Cardiac muscle cell (in vitro differentiated cells and primary cell): ENCODE measurements around the gene GUCY1A1. TPM values are rescaled to one million over a fixed set of nuclear protein-coding genes. Genes with fewer than 3 reads are reported as not detected.
A peak's percentile ranks its signal among the peaks of the same experiment; 100 is the strongest.

Source experiments
- DNase-seq, 2 donors: peaks; one replicate each; pipeline versions ENCODE4 v3.0.0 to v3.0.0-alpha.2; 2010 to 2017; ENCODE audit warnings: low read depth in 1 of 2, low spot score in 1 of 2
- H3K27ac ChIP-seq: fragments of 200-600 bp; sonication (generic); 2 replicates; pipeline ENCODE4 v1.5.1; 2016
- H3K27me3 ChIP-seq: fragments of 200-600 bp; sonication (generic); 2 replicates; pipeline ENCODE4 v1.6.0; 2016; ENCODE audit warnings: control low read depth
- H3K36me3 ChIP-seq: fragments of 200-600 bp; sonication (generic); 2 replicates; pipeline ENCODE4 v1.5.1; 2016; ENCODE audit warnings: control low read depth
- H3K4me1 ChIP-seq: fragments of 200-600 bp; sonication (generic); 2 replicates; pipeline ENCODE4 v1.8.1; 2017; ENCODE audit warnings: low read depth, mild to moderate bottlenecking, mixed run types
- H3K4me3 ChIP-seq: fragments of 200-600 bp; sonication (generic); 2 replicates; pipeline ENCODE4 v1.5.1; 2016; ENCODE audit warnings: mild to moderate bottlenecking
- H3K9me3 ChIP-seq: fragments of 200-600 bp; sonication (generic); 2 replicates; pipeline ENCODE4 v1.5.1; 2017; ENCODE audit warnings: low read depth, mild to moderate bottlenecking, control low read depth
- polyA plus RNA-seq: library from polyadenylated mRNA; unstranded; fragments of >200 nt; fragmentation: Nextera tagmentation; extraction: Ambion mirVana; gene quantifications from 2 replicates; pipeline ENCODE4 v1.2.1, GENCODE V29; 2016
- total RNA-seq: library from RNA; depleted of rRNA; stranded (reverse); fragments of >200 nt; gene quantifications from 2 replicates; pipeline ENCODE4 v1.2.3, GENCODE V29; 2016
- TF ChIP-seq, protein P1 (sequence below): IDR thresholded peaks from 2 replicates; pipeline ENCODE4 v1.5.1; 2012; ENCODE audit warnings: low read depth, mild to moderate bottlenecking, low read length

The GUCY1A1 gene
- total and polyA plus RNA-seq, 2 experiments from 2014 or later: 92.9 to 123 TPM

DNA sequence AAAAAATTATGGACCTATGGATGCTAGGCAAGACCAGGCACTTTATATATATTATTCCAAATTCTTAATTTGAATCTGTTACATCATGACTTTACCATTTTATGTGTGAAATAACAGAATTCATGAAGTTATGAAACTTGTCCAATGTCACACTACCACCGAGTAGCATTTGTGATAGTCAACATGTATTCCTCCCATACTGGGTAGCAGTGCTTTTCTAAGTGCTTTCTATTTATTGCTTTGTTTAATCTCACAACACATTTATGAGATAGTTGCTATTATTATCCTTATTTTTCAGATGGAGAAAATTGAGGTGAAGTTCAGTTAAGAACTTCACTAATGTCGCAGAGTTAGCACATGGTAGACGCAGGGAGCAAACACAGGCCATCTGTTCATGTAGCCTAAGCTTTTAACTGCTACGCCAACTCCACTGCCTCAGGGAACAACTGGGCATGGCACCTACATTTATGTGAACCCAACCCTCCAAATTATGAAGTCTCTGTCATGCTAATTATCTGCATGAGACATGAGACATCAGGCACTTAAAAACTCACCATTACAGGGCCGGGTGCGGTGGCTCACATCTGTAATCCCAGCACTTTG is 20.8 kb downstream of the GUCY1A1 start:
- DNase-seq: no peak
- Histone ChIP-seq H3K27me3 (no peaks in the 10 kb centered on the region), H3K9me3 (no peaks in the 10 kb centered on the region), H3K4me1 (peaks cover 25% of the 10 kb centered on the region), H3K4me3 (no peak overlapping the region), H3K27ac (no peak overlapping the region), H3K36me3 (no peaks in the 10 kb centered on the region)
- TF ChIP-seq, protein P1, sequence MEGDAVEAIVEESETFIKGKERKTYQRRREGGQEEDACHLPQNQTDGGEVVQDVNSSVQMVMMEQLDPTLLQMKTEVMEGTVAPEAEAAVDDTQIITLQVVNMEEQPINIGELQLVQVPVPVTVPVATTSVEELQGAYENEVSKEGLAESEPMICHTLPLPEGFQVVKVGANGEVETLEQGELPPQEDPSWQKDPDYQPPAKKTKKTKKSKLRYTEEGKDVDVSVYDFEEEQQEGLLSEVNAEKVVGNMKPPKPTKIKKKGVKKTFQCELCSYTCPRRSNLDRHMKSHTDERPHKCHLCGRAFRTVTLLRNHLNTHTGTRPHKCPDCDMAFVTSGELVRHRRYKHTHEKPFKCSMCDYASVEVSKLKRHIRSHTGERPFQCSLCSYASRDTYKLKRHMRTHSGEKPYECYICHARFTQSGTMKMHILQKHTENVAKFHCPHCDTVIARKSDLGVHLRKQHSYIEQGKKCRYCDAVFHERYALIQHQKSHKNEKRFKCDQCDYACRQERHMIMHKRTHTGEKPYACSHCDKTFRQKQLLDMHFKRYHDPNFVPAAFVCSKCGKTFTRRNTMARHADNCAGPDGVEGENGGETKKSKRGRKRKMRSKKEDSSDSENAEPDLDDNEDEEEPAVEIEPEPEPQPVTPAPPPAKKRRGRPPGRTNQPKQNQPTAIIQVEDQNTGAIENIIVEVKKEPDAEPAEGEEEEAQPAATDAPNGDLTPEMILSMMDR: no peak

DNA sequence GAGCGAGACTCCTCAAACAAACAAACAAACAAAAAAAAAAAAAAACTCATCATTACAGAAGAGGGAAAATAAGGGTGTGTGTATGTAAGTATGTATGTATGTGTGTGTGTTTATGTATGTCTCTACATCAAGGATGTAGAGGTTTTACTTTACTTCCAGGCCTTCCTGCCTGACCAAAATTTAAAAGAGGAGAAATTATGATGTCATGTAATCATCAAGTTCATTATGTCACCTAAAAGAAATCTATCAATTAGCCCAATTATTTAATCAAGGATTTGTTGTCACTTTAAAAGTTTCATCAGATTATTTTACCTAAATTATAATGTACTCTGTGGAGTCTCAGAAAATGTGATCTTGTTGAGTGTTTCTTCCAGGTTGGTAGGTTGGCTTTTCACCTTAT is 21.6 kb downstream of the GUCY1A1 start:
- no peaks in the 10 kb centered on the region for H3K9me3 ChIP-seq
- no peak overlapping the region for H3K4me3 ChIP-seq
- no peaks in the 10 kb centered on the region for H3K36me3 ChIP-seq
- no peak for DNase-seq
- peaks cover 21% of the 10 kb centered on the region for H3K4me1 ChIP-seq
- H3K27ac ChIP-seq: no peak overlapping the region
- H3K27me3 ChIP-seq: no peaks in the 10 kb centered on the region
- TF ChIP-seq, protein P1: no peak

DNA sequence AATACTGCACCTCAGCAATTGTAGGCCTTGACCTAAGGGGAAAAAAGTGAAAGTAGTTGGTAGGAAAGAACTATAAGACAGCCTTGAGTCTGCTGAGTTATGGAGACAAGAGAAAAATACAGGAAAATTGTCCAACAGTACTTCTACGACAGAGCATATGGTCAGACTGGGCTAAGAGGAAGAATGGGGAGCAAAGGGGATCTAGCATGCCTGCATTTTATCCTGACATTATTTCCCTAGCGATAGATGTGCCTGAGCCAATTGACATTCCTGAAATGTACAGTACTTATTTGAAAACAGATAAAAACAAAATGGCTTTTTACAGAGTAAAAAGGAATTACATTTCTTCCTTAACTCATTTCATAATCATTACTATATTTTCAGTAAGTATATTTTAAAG is 22.2 kb downstream of the GUCY1A1 start:
- Histone ChIP-seq H3K4me3 (no peak overlapping the region), H3K36me3 (no peaks in the 10 kb centered on the region), H3K27me3 (no peaks in the 10 kb centered on the region), H3K4me1 (peaks cover 24% of the 10 kb centered on the region), H3K27ac (no peak overlapping the region), H3K9me3 (no peaks in the 10 kb centered on the region)
- DNase-seq: peak in 1 of 2 donors; percentile 14
- TF ChIP-seq, protein P1: no peak

DNA sequence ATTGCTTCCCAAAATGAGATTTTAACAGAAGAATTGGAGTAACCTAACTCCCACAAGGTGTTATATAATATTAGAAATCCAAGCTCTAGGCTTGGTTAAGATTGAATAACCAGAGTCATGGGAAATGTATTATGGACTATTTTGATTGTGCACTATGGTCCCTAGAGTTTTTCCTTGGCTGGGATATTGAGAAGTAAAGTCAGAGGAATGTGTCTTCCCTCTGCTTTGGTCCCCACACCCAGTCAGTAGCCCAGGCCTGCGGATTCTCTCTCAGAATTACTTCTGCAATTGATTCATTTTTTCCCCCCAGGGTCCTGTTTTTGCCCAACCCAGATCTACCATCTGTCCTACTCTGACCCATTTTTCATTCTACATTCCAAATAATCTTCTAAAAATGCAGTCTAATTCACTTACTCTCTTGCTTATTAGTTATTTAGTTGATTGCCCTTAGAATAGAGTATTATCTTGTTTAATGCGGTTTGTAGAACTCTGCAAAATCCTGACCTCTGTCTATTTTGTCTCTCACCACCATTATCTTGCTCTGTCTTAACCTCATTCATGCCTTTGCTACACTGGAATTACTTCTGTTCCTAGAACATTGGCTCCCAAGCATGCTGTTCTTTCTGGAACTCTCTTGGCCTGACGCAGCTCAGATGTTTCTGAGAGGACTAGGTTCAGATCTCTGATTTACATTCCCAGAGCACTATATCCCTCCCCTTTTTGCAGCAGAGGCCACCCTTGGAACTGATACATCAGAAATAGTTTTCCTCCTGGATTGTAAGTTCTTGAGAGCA is 23.6 kb downstream of the GUCY1A1 start:
- peak overlapping the region; percentile 61 for H3K27ac ChIP-seq
- H3K36me3 ChIP-seq: no peaks in the 10 kb centered on the region
- TF ChIP-seq, protein P1: no peak
- no peak for DNase-seq
- peaks cover 38% of the 10 kb centered on the region for H3K4me1 ChIP-seq
- H3K4me3 ChIP-seq: no peak overlapping the region
- no peaks in the 10 kb centered on the region for H3K9me3 ChIP-seq
- H3K27me3 ChIP-seq: no peaks in the 10 kb centered on the region

DNA sequence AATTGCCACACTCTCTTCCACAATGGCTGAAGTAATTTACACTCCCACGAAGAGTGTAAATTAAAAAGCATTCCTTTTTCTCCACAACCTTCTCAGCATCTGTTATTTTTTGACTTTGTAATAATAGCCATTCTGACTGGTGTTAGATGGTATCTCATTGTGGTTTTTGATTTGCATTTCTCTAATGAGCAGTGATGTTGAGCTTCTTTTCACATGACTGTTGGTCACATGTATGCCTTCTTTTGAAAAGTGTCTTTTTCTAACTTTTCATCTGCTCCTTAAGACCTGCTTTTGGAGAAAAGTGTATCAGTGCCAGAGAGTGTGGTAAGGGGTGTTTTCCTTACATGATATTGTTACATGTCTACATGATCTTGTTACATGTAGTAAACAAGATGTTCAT is 25.7 kb downstream of the GUCY1A1 start:
- H3K4me1 ChIP-seq: peaks cover 52% of the 10 kb centered on the region
- TF ChIP-seq, protein P1: no peak
- DNase-seq: no peak
- no peaks in the 10 kb centered on the region for H3K27me3 ChIP-seq
- H3K27ac ChIP-seq: no peak overlapping the region
- peaks cover 6% of the 10 kb centered on the region for H3K36me3 ChIP-seq
- no peaks in the 10 kb centered on the region for H3K9me3 ChIP-seq
- H3K4me3 ChIP-seq: no peak overlapping the region
